Astrocyte (in vitro differentiated cells and primary cell): ENCODE results near the gene DRD4. TPM values are rescaled to one million over a fixed set of nuclear protein-coding genes. Genes with fewer than 3 reads are reported as not detected.

ENCODE experiments used
- DNase-seq: peaks from one replicate; pipeline ENCODE4 v3.0.0-alpha.2; 2010; ENCODE audit warnings: low read depth
- FAIRE-seq: peaks from 2 replicates; lab custom pipeline; 2011; peaks lifted over from hg19 to GRCh38; lab: Jason Lieb, UNC
- H2AFZ ChIP-seq: 2 replicates; pipeline ENCODE4 v1.6.0; 2012; ENCODE audit warnings: low read depth, low read length, inconsistent platforms
- H3K27ac ChIP-seq: 2 replicates; pipeline ENCODE4 v1.5.1; 2011; ENCODE audit warnings: low read depth, low read length, inconsistent platforms
- H3K27me3 ChIP-seq: 2 replicates; pipeline ENCODE4 v1.6.0; 2011; ENCODE audit warnings: low read length, inconsistent platforms; ENCODE audit not compliant: insufficient read depth
- H3K36me3 ChIP-seq: 2 replicates; pipeline ENCODE4 v1.5.1; 2011; ENCODE audit warnings: low read length, inconsistent platforms; ENCODE audit not compliant: insufficient read depth
- H3K4me1 ChIP-seq: 2 replicates; pipeline ENCODE4 v1.5.1; 2011; ENCODE audit warnings: low read length, inconsistent platforms; ENCODE audit not compliant: insufficient read depth
- H3K4me2 ChIP-seq: 2 replicates; pipeline ENCODE4 v1.6.0; 2012; ENCODE audit warnings: low read length, inconsistent platforms
- H3K4me3 ChIP-seq: 2 replicates; pipeline ENCODE4 v1.5.1; 2011; ENCODE audit warnings: low read depth, mild to moderate bottlenecking, low read length, inconsistent platforms; ENCODE audit not compliant: insufficient read depth
- H3K79me2 ChIP-seq: 2 replicates; pipeline ENCODE4 v1.6.0; 2012; ENCODE audit warnings: mild to moderate bottlenecking, low read length, inconsistent platforms; ENCODE audit not compliant: insufficient read depth
- H3K9ac ChIP-seq: 2 replicates; pipeline ENCODE4 v1.6.0; 2012; ENCODE audit warnings: mild to moderate bottlenecking, low read length, inconsistent platforms
- H3K9me3 ChIP-seq: 2 replicates; pipeline ENCODE4 v1.5.1; 2012; ENCODE audit warnings: low read depth, mild to moderate bottlenecking, low read length, inconsistent platforms; ENCODE audit not compliant: insufficient read depth
- H4K20me1 ChIP-seq: 2 replicates; pipeline ENCODE4 v1.6.0; 2012; ENCODE audit warnings: low read length, inconsistent platforms; ENCODE audit not compliant: insufficient read depth
- H3K27ac Mint-ChIP-seq: one replicate; pipeline ENCODE4 v1.8.0; 2021; ENCODE audit warnings: mild to moderate bottlenecking, mixed read lengths; ENCODE audit not compliant: unreplicated experiment
- H3K27me3 Mint-ChIP-seq: one replicate; pipeline ENCODE4 v1.8.0; 2021; ENCODE audit warnings: low read depth, mixed read lengths; ENCODE audit not compliant: unreplicated experiment
- H3K36me3 Mint-ChIP-seq: one replicate; pipeline ENCODE4 v1.8.0; 2021; ENCODE audit warnings: low read depth, mixed read lengths; ENCODE audit not compliant: unreplicated experiment
- H3K4me1 Mint-ChIP-seq: one replicate; pipeline ENCODE4 v1.8.0; 2021; ENCODE audit warnings: low read depth, mixed read lengths; ENCODE audit not compliant: unreplicated experiment
- H3K4me3 Mint-ChIP-seq: one replicate; pipeline ENCODE4 v1.8.0; 2021; ENCODE audit warnings: mild to moderate bottlenecking, moderate library complexity, mixed read lengths; ENCODE audit not compliant: unreplicated experiment
- H3K9me3 Mint-ChIP-seq: one replicate; pipeline ENCODE4 v1.8.0; 2021; ENCODE audit warnings: mild to moderate bottlenecking, mixed read lengths; ENCODE audit not compliant: unreplicated experiment
- CTCF ChIP-seq: IDR thresholded peaks from 2 replicates; pipeline ENCODE4 v1.5.1; 2011; ENCODE audit warnings: low read depth, mild to moderate bottlenecking, inconsistent platforms, low read length, moderate library complexity; ENCODE audit not compliant: insufficient read depth
- EZH2 ChIP-seq: IDR thresholded peaks from 2 replicates; pipeline ENCODE4 v1.6.1; 2012; ENCODE audit warnings: mild to moderate bottlenecking, low read length, inconsistent platforms; ENCODE audit not compliant: insufficient read depth
- total RNA-seq: library from RNA; stranded (reverse); gene quantifications from 2 replicates; pipeline ENCODE4 v1.2.1, GENCODE V29; 2021

The DRD4 gene
- total RNA-seq, 1 donor from 2014 or later, result 9.9 TPM

- Histone ChIP-seq H3K4me2 (no peak overlapping the region), H3K4me1 (no peaks in the 10 kb centered on the region), H3K27ac (no peak overlapping the region), H4K20me1 (peaks cover 19% of the 10 kb centered on the region), H3K4me3 (no peak overlapping the region), H2AFZ (no peak overlapping the region), H3K9ac (no peak overlapping the region), H3K9me3 (no peaks in the 10 kb centered on the region), H3K36me3 (no peaks in the 10 kb centered on the region), H3K27me3 (no peaks in the 10 kb centered on the region), H3K79me2 (no peaks in the 10 kb centered on the region)
- H3K4me1 Mint-ChIP-seq, result no peaks in the 10 kb centered on the region
- peaks cover 19% of the 10 kb centered on the region for H3K36me3 Mint-ChIP-seq
- no peak overlapping the region for H3K27ac Mint-ChIP-seq
- DNase-seq (no peak), FAIRE-seq (no peak)
- no peaks in the 10 kb centered on the region for H3K9me3 Mint-ChIP-seq
- H3K4me3 Mint-ChIP-seq, result peak overlapping the region; percentile 4
- TF ChIP-seq EZH2, result no peak
- no peak for TF ChIP-seq CTCF
- H3K27me3 Mint-ChIP-seq, result no peaks in the 10 kb centered on the region
These were observed 20.6 kb downstream of the DRD4 start for GRCh38 chr11:657691-658126.

- no peak overlapping the region for H3K4me3 ChIP-seq
- H3K4me1 ChIP-seq, result no peaks in the 10 kb centered on the region
- no peaks in the 10 kb centered on the region for H3K4me1 Mint-ChIP-seq
- H3K9ac ChIP-seq, result no peak overlapping the region
- no peak for FAIRE-seq
- no peaks in the 10 kb centered on the region for H3K9me3 Mint-ChIP-seq
- H3K27me3 ChIP-seq, result no peaks in the 10 kb centered on the region
- no peaks in the 10 kb centered on the region for H3K79me2 ChIP-seq
- no peaks in the 10 kb centered on the region for H3K36me3 ChIP-seq
- no peak overlapping the region for H2AFZ ChIP-seq
- H3K27me3 Mint-ChIP-seq, result no peaks in the 10 kb centered on the region
- no peak for TF ChIP-seq EZH2
- TF ChIP-seq CTCF, result no peak
- DNase-seq, result no peak
- no peak overlapping the region for H3K27ac ChIP-seq
- no peak overlapping the region for H3K4me3 Mint-ChIP-seq
- no peaks in the 10 kb centered on the region for H3K9me3 ChIP-seq
- no peak overlapping the region for H3K27ac Mint-ChIP-seq
- H4K20me1 ChIP-seq, result peaks cover 30% of the 10 kb centered on the region
- H3K36me3 Mint-ChIP-seq, result peaks cover 25% of the 10 kb centered on the region
- H3K4me2 ChIP-seq, result no peak overlapping the region
These were observed 22.5 kb downstream of the DRD4 start for GRCh38 chr11:659532-660085.

- Mint-ChIP-seq H3K4me1 (peaks cover under 1% of the 10 kb centered on the region), H3K27me3 (no peaks in the 10 kb centered on the region), H3K4me3 (no peak overlapping the region), H3K9me3 (no peaks in the 10 kb centered on the region), H3K27ac (no peak overlapping the region), H3K36me3 (peaks cover 24% of the 10 kb centered on the region)
- no peak for FAIRE-seq
- no peaks in the 10 kb centered on the region for H3K79me2 ChIP-seq
- no peak overlapping the region for H3K27ac ChIP-seq
- no peak for DNase-seq
- no peaks in the 10 kb centered on the region for H3K27me3 ChIP-seq
- H3K4me1 ChIP-seq, result no peaks in the 10 kb centered on the region
- peaks cover 30% of the 10 kb centered on the region for H4K20me1 ChIP-seq
- no peak for TF ChIP-seq CTCF
- TF ChIP-seq EZH2, result no peak
- H3K36me3 ChIP-seq, result no peaks in the 10 kb centered on the region
- no peak overlapping the region for H3K9ac ChIP-seq
- H3K9me3 ChIP-seq, result no peaks in the 10 kb centered on the region
- no peak overlapping the region for H3K4me3 ChIP-seq
- H2AFZ ChIP-seq, result no peak overlapping the region
- no peak overlapping the region for H3K4me2 ChIP-seq
These were observed 23.2 kb downstream of the DRD4 start for GRCh38 chr11:660281-660680.
